Nephron (organoid): ENCODE measurements around the gene NFXL1.

Source experiments
- H3K27ac Mint-ChIP-seq, 3 experiments: 2 replicates each; pipeline ENCODE4 v1.8.0; 2020; ENCODE audit warnings: mixed read lengths in 3 of 3, mild to moderate bottlenecking in 2 of 3, moderate library complexity in 1 of 3
- H3K27me3 Mint-ChIP-seq: 2 replicates; pipeline ENCODE4 v1.8.0; 2021; ENCODE audit warnings: low read depth, mild to moderate bottlenecking, moderate library complexity, mixed read lengths
- H3K36me3 Mint-ChIP-seq: 2 replicates; pipeline ENCODE4 v1.8.0; 2020; ENCODE audit warnings: low read depth, mixed read lengths
- H3K4me1 Mint-ChIP-seq: 2 replicates; pipeline ENCODE4 v1.8.0; 2020; ENCODE audit warnings: mixed read lengths
- H3K4me3 Mint-ChIP-seq, 3 experiments: 2 replicates each; pipeline ENCODE4 v1.8.0; 2020; ENCODE audit warnings: mild to moderate bottlenecking in 3 of 3, mixed read lengths in 3 of 3, moderate library complexity in 2 of 3
- H3K9me3 Mint-ChIP-seq: 2 replicates; pipeline ENCODE4 v1.8.0; 2020; ENCODE audit warnings: mixed read lengths
- CTCF ChIP-seq, 3 experiments: fragments of 200-600 bp; sonication (generic); IDR thresholded peaks; one replicate each; pipeline ENCODE4 v1.5.0; 2021; ENCODE audit warnings: antibody characterized with exemption in 3 of 3; ENCODE audit not compliant: unreplicated experiment in 3 of 3

NFXL1 gene

GRCh38 chr4:47860305-47860704 is 54.1 kb downstream of the NFXL1 start:
- Mint-ChIP-seq H3K9me3 (no peaks in the 10 kb centered on the region), H3K36me3 (peaks cover 25% of the 10 kb centered on the region)

GRCh38 chr4:47858006-47858405 is 56.4 kb downstream of the NFXL1 start:
- TF ChIP-seq CTCF (IDR thresholded peaks at IDR 0.05; ENCODE audit: unreplicated experiment in 3 of 3) = no peak
- peaks cover 40% of the 10 kb centered on the region for H3K36me3 Mint-ChIP-seq
- no peaks in the 10 kb centered on the region for H3K27me3 Mint-ChIP-seq
- H3K27ac Mint-ChIP-seq = no peak overlapping the region
- no peak overlapping the region for H3K4me3 Mint-ChIP-seq
- no peaks in the 10 kb centered on the region for H3K4me1 Mint-ChIP-seq
- no peaks in the 10 kb centered on the region for H3K9me3 Mint-ChIP-seq

More at GRCh38 chr4:47860305-47860704, 54.1 kb downstream of the NFXL1 start:
- Mint-ChIP-seq H3K27ac (no peak overlapping the region), H3K4me1 (peaks cover 4% of the 10 kb centered on the region), H3K4me3 (no peak overlapping the region), H3K27me3 (no peaks in the 10 kb centered on the region)
- no peak for TF ChIP-seq CTCF (IDR thresholded peaks at IDR 0.05; ENCODE audit: unreplicated experiment in 3 of 3)

GRCh38 chr4:47856713-47857112 is 57.7 kb downstream of the NFXL1 start:
- no peaks in the 10 kb centered on the region for H3K27me3 Mint-ChIP-seq
- no peaks in the 10 kb centered on the region for H3K9me3 Mint-ChIP-seq
- H3K27ac Mint-ChIP-seq = peak overlapping the region in 1 of 3 experiments; percentile 42
- peaks cover 40% of the 10 kb centered on the region for H3K36me3 Mint-ChIP-seq
- peaks cover 12% of the 10 kb centered on the region for H3K4me1 Mint-ChIP-seq
- no peak for TF ChIP-seq CTCF (IDR thresholded peaks at IDR 0.05; ENCODE audit: unreplicated experiment in 3 of 3)
- H3K4me3 Mint-ChIP-seq = no peak overlapping the region

GRCh38 chr4:47855350-47855749 is 59.0 kb downstream of the NFXL1 start:
- Mint-ChIP-seq H3K4me1 (peaks cover 12% of the 10 kb centered on the region), H3K27me3 (no peaks in the 10 kb centered on the region), H3K27ac (peak overlapping the region in 1 of 3 experiments; percentile 54), H3K4me3 (no peak overlapping the region), H3K9me3 (no peaks in the 10 kb centered on the region), H3K36me3 (peaks cover 52% of the 10 kb centered on the region)
- no peak for TF ChIP-seq CTCF (IDR thresholded peaks at IDR 0.05; ENCODE audit: unreplicated experiment in 3 of 3)

GRCh38 chr4:47852136-47852535 is 62.2 kb downstream of the NFXL1 start:
- no peaks in the 10 kb centered on the region for H3K9me3 Mint-ChIP-seq
- peaks cover 12% of the 10 kb centered on the region for H3K4me1 Mint-ChIP-seq
- peak overlapping the region in 2 of 3 experiments; percentile 26 to 28 for H3K27ac Mint-ChIP-seq
- TF ChIP-seq CTCF (IDR thresholded peaks at IDR 0.05; ENCODE audit: unreplicated experiment in 3 of 3) = no peak
- peaks cover 70% of the 10 kb centered on the region for H3K36me3 Mint-ChIP-seq
- no peaks in the 10 kb centered on the region for H3K27me3 Mint-ChIP-seq
- H3K4me3 Mint-ChIP-seq = no peak overlapping the region

GRCh38 chr4:47849466-47849865 is 64.9 kb downstream of the NFXL1 start:
- Mint-ChIP-seq H3K4me1 (peaks cover 12% of the 10 kb centered on the region), H3K9me3 (peaks cover 5% of the 10 kb centered on the region), H3K36me3 (peaks cover 68% of the 10 kb centered on the region)

More at GRCh38 chr4:47849466-47849865, 64.9 kb downstream of the NFXL1 start:
- no peak overlapping the region for H3K4me3 Mint-ChIP-seq
- no peaks in the 10 kb centered on the region for H3K27me3 Mint-ChIP-seq
- H3K27ac Mint-ChIP-seq = no peak overlapping the region
- TF ChIP-seq CTCF (IDR thresholded peaks at IDR 0.05; ENCODE audit: unreplicated experiment in 3 of 3) = no peak
